Right cardiac atrium (tissue), 5 donors: ENCODE data around the gene RIMS1. TPM values are rescaled to one million over a fixed set of nuclear protein-coding genes. Genes with fewer than 3 reads are reported as not detected.

Experiments
- ATAC-seq, 2 donors: fragments of 200-7000 bp; cut with Tn5 transposase; one replicate each; pipeline versions ENCODE4 v1.8.0 to v1.9.1; 2020; ENCODE audit warnings: moderate library complexity in 2 of 2, mild to moderate bottlenecking in 1 of 2
- DNase-seq, 3 donors: peaks; one replicate each; pipeline ENCODE4 v3.0.0-alpha.2; 2020
- H3K27ac ChIP-seq: one replicate; pipeline ENCODE4 v1.5.1; 2013; ENCODE audit warnings: mild to moderate bottlenecking, low read length, control low read depth, moderate library complexity
- H3K27me3 ChIP-seq: one replicate; pipeline ENCODE4 v1.6.1; 2013; ENCODE audit not compliant: control insufficient read depth, insufficient read depth
- H3K4me1 ChIP-seq: one replicate; pipeline ENCODE4 v1.6.1; 2013; ENCODE audit warnings: low read length; ENCODE audit not compliant: control insufficient read depth, insufficient read depth
- H3K4me3 ChIP-seq: one replicate; pipeline ENCODE4 v1.5.1; 2013; ENCODE audit warnings: low read length, control low read depth
- H3K9me3 ChIP-seq: one replicate; pipeline ENCODE4 v1.6.1; 2013; ENCODE audit warnings: low read length; ENCODE audit not compliant: control insufficient read depth
- WGBS: extraction: QIAGEN DNeasy Blood & Tissue Kit; methylation state at CpG from one replicate; pipeline ENCODE4 v1.1.7; 2013; 5-methylcytosine and 5-hydroxymethylcytosine counted together
- intact Hi-C, 4 donors: fragments of 100-400 bp; cut with DNase I; formaldehyde crosslinking; loops; one replicate each; pipeline versions ENCODE4 v1.11.0 to v1.14.0; 2022 to 2023
- long read RNA-seq, 4 donors: library from polyadenylated mRNA; unstranded; transcript quantifications; one replicate each; pipeline ENCODE4 v2.0.0, GENCODE V29; 2020 to 2021
- polyA plus RNA-seq: library from polyadenylated mRNA; stranded (reverse); fragments of 200-250 nt; gene quantifications from one replicate; pipeline ENCODE4 v1.2.3, GENCODE V29; 2013
- total RNA-seq, 4 donors: library from RNA; stranded (reverse); fragmentation: NEBNext Ultra II Directional; extraction: Animal tissue kit (Norgen Biotek cat#: 25700); gene quantifications; one replicate each; pipeline ENCODE4 v1.2.1, GENCODE V29; 2021
- donor health status: healthy with polysubstance abuse.
- donor health status: DM: no; HTN: yes; CAD: no.
- donor health status: DM: no; HTN: no; CAD: no.
- donor health status: DM: no; HTN: yes; CAD: no; lungs with severe emphysema.
- donor health status: DM: yes; HTN: yes; CAD: no.

The RIMS1 gene, protein sequence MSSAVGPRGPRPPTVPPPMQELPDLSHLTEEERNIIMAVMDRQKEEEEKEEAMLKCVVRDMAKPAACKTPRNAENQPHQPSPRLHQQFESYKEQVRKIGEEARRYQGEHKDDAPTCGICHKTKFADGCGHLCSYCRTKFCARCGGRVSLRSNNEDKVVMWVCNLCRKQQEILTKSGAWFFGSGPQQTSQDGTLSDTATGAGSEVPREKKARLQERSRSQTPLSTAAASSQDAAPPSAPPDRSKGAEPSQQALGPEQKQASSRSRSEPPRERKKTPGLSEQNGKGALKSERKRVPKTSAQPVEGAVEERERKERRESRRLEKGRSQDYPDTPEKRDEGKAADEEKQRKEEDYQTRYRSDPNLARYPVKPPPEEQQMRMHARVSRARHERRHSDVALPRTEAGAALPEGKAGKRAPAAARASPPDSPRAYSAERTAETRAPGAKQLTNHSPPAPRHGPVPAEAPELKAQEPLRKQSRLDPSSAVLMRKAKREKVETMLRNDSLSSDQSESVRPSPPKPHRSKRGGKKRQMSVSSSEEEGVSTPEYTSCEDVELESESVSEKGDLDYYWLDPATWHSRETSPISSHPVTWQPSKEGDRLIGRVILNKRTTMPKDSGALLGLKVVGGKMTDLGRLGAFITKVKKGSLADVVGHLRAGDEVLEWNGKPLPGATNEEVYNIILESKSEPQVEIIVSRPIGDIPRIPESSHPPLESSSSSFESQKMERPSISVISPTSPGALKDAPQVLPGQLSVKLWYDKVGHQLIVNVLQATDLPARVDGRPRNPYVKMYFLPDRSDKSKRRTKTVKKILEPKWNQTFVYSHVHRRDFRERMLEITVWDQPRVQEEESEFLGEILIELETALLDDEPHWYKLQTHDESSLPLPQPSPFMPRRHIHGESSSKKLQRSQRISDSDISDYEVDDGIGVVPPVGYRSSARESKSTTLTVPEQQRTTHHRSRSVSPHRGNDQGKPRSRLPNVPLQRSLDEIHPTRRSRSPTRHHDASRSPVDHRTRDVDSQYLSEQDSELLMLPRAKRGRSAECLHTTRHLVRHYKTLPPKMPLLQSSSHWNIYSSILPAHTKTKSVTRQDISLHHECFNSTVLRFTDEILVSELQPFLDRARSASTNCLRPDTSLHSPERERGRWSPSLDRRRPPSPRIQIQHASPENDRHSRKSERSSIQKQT (N-terminal part only)
- total RNA-seq (under 1 TPM; 0.20 to 0.36 (median 0.23) TPM), polyA plus RNA-seq (0.02 TPM)
- long read RNA-seq, donor 1: 0 reads
- long read RNA-seq, donor 2: 0 reads
- long read RNA-seq, donor 3: 0 reads
- long read RNA-seq, donor 4: 0 reads

DNA sequence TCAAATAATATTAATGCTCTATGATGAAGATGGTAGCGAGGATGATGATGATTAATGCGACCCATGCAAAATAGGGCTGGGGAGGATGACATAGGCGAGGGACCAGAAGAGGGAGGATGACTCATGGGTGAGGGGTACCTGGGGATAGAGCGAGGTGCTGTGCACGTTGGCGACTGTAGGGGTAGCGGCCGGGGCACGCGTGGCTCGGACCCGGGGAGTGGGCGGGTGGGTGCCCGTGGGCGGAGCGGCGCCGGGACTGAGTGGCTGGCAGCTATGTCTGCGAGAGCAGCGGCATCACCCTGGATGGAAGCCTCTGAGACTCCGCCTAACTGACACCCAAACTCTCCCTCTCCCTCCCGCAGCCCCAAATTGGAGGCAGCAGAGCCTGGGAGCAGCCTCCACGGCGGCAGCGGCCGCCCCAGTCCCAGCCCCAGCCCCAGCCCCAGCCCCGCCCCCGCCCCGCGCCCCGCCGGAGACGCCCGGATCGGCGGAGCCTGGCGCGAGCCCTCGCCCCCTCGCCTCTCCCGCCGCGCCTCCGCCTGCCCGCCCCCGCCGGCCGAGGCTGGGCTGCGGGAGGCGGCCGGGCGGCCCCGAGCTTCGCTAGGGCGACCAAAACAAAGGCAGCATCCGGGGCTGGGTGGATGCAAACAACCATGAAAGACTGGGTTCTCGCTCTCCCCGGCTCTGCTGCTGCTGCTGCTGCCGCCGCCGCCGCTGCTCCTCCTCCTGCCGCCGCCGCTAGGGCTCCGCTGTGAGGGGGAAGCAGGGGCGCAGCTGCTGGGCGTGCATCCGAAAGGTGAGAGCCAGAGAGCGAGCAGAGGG lies at the start of gene RIMS1:
Gene RIMS1, plus strand, starts transcription at position 367 of the 822 bp plus-strand sequence. CDS start 474 bp downstream, outside the sequence.
- no peaks in the 10 kb centered on the region for H3K9me3 ChIP-seq
- H3K27ac ChIP-seq: no peak within 1 kb of the TSS
- intact Hi-C loops: no loop called here
- H3K27me3 ChIP-seq: no peaks in the 10 kb centered on the region
- ATAC-seq (peak; percentile 28 to 40), DNase-seq (peak; percentile 11 to 36 (median 28))
- peak within 1 kb of the TSS; percentile 33 for H3K4me3 ChIP-seq
- WGBS: 2% methylated on average over 70 of the region's 70 CpGs
- H3K4me1 ChIP-seq: no peaks in the 10 kb centered on the region

DNA sequence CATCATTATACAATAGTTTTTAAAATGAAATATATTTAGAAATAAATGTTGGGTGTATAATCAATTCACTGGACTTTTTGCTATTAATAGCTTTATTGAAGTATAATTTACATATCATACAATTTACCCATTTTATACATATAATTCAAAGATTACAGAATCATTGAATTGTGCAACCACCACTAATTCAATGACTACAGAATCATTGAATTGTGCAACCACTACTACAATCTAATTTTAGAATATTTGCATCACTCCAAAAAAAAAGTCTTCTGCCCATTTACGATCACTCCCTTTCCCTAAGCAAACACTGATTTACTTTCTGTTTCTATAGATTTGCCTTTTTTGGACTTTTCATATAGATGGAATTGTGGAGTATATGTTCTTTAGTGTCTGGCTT lies 35.1 kb upstream of the RIMS1 start:
- 65% methylated on average over 1 of the region's 1 CpG for WGBS
- no peak for ATAC-seq
- no peaks in the 10 kb centered on the region for H3K9me3 ChIP-seq
- no peak overlapping the region for H3K27ac ChIP-seq
- intact Hi-C loops: no loop called here
- no peaks in the 10 kb centered on the region for H3K4me1 ChIP-seq
- no peak overlapping the region for H3K4me3 ChIP-seq
- DNase-seq: no peak
- H3K27me3 ChIP-seq: no peaks in the 10 kb centered on the region

GRCh38 chr6:71852948-71853347 lies 33.4 kb upstream of the RIMS1 start:
- Histone ChIP-seq H3K4me3 (no peak overlapping the region), H3K9me3 (no peaks in the 10 kb centered on the region), H3K27ac (no peak overlapping the region), H3K27me3 (no peaks in the 10 kb centered on the region), H3K4me1 (no peaks in the 10 kb centered on the region)
- DNase-seq: no peak
- WGBS: 60% methylated on average over 3 of the region's 3 CpGs
- intact Hi-C loops: no loop called here
- ATAC-seq: no peak

DNA sequence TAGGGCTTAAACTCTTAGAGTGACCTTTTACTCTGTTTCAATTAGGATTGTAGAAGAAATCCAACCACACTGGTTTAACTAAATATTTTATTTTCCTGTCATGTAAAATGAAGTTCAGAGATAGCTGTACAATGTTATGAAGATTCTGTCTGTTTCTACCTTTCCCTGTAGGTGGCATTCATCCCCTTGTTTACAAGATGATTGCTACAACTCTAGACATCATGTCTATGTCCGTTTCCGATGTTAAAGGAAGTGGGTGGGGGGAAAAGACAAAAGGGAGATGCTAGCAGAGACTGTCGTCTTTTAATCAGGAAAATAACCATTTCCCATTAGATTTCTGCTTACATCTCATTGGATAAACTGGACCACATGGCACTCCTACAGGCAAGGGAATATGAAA lies 30.9 kb upstream of the RIMS1 start:
- Histone ChIP-seq H3K4me1 (no peaks in the 10 kb centered on the region), H3K4me3 (no peak overlapping the region), H3K9me3 (no peaks in the 10 kb centered on the region), H3K27ac (no peak overlapping the region), H3K27me3 (no peaks in the 10 kb centered on the region)
- intact Hi-C loops: no loop called here
- 35% methylated on average over 3 of the region's 3 CpGs for WGBS
- ATAC-seq: no peak
- DNase-seq: no peak

DNA sequence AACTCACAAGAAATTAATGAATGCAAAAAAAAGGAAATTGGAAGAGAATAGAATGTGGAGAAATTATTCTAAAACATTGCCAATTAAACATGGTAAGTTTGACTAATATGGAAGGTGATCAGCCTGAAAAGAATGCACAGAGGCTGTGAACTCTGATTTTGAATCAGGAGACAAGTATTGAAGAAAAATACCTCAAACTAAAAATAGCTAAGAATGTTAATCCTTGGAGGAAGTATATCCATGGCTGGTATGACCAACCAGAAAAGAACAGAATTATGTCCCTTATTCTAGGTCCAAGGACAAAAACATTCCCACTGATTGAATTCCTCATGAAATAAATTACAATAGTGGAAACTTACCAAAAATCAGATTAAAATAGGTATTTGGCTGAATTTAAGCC lies 7.3 kb upstream of the RIMS1 start:
- Histone ChIP-seq H3K27ac (no peak overlapping the region), H3K4me3 (no peak overlapping the region), H3K9me3 (no peaks in the 10 kb centered on the region), H3K4me1 (no peaks in the 10 kb centered on the region), H3K27me3 (no peaks in the 10 kb centered on the region)
- no peak for DNase-seq
- ATAC-seq: no peak
- intact Hi-C loops: no loop called here

DNA sequence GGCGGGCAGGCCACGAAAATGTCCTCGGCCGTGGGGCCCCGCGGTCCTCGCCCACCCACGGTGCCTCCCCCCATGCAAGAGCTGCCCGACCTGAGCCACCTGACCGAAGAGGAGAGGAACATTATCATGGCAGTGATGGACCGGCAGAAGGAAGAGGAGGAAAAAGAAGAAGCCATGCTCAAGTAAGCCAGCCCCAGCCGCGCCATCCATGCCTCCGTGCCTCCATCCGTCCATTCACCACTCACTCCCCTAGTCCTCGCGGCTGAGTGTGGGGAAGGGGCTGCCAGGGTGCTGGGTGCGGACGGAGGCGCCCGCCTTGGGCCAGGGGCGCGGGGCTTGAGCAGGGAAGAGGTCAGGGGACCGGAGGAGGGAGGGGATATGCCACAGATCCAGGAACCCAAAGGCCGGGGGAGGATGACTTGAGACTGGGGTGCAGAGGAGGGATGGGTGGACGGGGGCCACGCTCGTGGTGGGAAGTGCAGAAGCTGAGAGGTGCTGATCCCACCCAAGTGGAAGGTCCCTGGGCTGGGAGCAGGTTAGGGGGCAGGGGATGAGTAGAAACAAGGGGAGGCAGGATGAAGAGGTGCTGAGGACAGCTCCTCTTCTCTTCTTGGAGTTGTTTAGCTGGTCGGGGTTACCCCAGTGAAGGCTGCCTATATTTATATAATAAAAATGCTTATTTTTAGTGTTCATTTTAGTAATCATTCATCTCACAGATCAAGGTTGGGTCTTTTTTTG lies 825 bp downstream of the RIMS1 start:
- peak in 1 of 3 donors; percentile 29 for DNase-seq

DNA sequence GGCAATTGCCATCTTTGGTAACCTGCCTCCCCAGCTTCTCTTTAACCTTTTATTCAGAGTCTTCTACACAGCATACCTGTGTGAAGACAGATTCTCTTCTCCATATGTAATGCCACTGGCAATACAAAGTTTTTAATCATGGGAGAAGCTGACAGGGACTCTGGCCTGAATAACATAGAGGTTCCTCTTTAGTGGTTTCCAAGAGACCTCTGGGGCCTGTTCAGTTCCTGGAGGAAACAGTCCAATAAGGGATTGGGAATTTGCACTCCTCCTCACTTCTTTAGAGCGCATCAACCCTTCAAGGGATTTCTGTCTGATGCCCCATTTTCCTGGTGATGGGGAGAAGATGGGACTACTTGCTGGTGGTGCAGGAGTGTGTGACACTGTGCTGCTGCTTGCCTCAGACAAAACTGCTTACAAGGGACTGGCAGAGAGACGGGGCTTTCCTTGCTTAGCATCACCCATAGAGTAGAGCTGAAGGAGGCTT lies 1.4 kb downstream of the RIMS1 start:
- Histone ChIP-seq H3K9me3 (no peaks in the 10 kb centered on the region), H3K4me1 (no peaks in the 10 kb centered on the region), H3K4me3 (no peak overlapping the region), H3K27ac (no peak overlapping the region), H3K27me3 (no peaks in the 10 kb centered on the region)
- intact Hi-C loops: no loop called here
- DNase-seq (no peak), ATAC-seq (no peak)
- 83% methylated on average over 2 of the region's 2 CpGs for WGBS

More for the DNA sequence above, 825 bp downstream of the RIMS1 start:
- H3K27ac ChIP-seq: no peak overlapping the region
- 3% methylated on average over 29 of the region's 29 CpGs for WGBS
- intact Hi-C loops: no loop called here
- ATAC-seq: no peak
- H3K9me3 ChIP-seq: no peaks in the 10 kb centered on the region
- no peaks in the 10 kb centered on the region for H3K4me1 ChIP-seq
- H3K27me3 ChIP-seq: no peaks in the 10 kb centered on the region
- H3K4me3 ChIP-seq: peak overlapping the region; percentile 33

GRCh38 chr6:71888756-71889340 lies 2.5 kb downstream of the RIMS1 start:
- DNase-seq (no peak), ATAC-seq (no peak)
- intact Hi-C loops: no loop called here
- Histone ChIP-seq H3K4me1 (no peaks in the 10 kb centered on the region), H3K4me3 (no peak overlapping the region), H3K9me3 (no peaks in the 10 kb centered on the region), H3K27ac (no peak overlapping the region), H3K27me3 (no peaks in the 10 kb centered on the region)
- 54% methylated on average over 7 of the region's 7 CpGs for WGBS

DNA sequence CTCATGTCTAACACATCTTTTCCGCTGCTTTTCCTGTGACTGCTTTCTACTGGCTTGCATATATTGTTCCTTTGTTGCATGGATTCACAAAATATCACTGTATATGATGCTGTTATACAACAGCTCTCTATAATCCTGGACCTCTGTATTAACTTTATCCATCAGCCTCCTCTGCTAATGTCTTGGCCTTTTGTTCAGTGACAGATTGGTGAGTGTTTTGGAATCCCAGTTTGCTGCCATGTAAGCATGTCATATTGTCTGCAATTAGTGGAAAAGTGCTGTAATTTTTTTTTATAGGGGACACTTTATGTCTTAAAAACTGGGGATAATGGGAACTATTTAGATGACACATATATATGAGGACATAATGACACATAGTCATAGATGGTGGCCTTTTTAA lies 3.0 kb downstream of the RIMS1 start:
- DNase-seq: no peak
- no peak overlapping the region for H3K4me3 ChIP-seq
- H3K27me3 ChIP-seq: no peaks in the 10 kb centered on the region
- no peaks in the 10 kb centered on the region for H3K4me1 ChIP-seq
- intact Hi-C loops: no loop called here
- no peaks in the 10 kb centered on the region for H3K9me3 ChIP-seq
- H3K27ac ChIP-seq: no peak overlapping the region
- no peak for ATAC-seq
- 80% methylated on average over 1 of the region's 1 CpG for WGBS
